MM.1S (cell line): ENCODE results near the gene SLC1A2.

ENCODE experiments used
- CTCF ChIP-seq: fragments of 300-600 bp; sonication (generic); IDR thresholded peaks from 2 replicates; pipeline ENCODE4 v1.5.1; 2016; ENCODE audit warnings: antibody characterized with exemption, low read length, mixed read lengths
- EZH2phosphoT487 ChIP-seq: fragments of 300-600 bp; sonication (generic); IDR thresholded peaks from 2 replicates; pipeline ENCODE4 v1.6.1; 2018; ENCODE audit warnings: antibody characterized with exemption, low read length

- no peak for TF ChIP-seq CTCF
- TF ChIP-seq EZH2phosphoT487, result no peak
Measured at GRCh38 chr11:35337136-35337913, 82.0 kb downstream of the SLC1A2 start.
